HG02970 (cell line): ENCODE results near the gene DCC.

ENCODE experiments used
- ATAC-seq: cut with Tn5 transposase; IDR thresholded peaks from one replicate; pipeline ENCODE4 v1.9.1; 2021; ENCODE audit warnings: mild to moderate bottlenecking, moderate library complexity, moderate number of reproducible peaks; ENCODE audit not compliant: unreplicated experiment, low FRiP score

The DCC gene

GRCh38 chr18:53281406-53281805 is 941.4 kb downstream of the DCC start:
- no peak for ATAC-seq

GRCh38 chr18:53283708-53284107 is 943.7 kb downstream of the DCC start:
- no peak for ATAC-seq

GRCh38 chr18:53305461-53305860 is 965.5 kb downstream of the DCC start:
- ATAC-seq = no peak

GRCh38 chr18:53319628-53320027 is 979.6 kb downstream of the DCC start:
- no peak for ATAC-seq

- no peak for ATAC-seq
Measured at GRCh38 chr18:53322163-53322562, 982.2 kb downstream of the DCC start.

GRCh38 chr18:53324353-53324752 is 984.4 kb downstream of the DCC start:
- ATAC-seq = no peak

GRCh38 chr18:53360501-53361443 is 1020.8 kb downstream of the DCC start:
- no peak for ATAC-seq

- no peak for ATAC-seq
Measured at GRCh38 chr18:53375621-53376020, 1035.6 kb downstream of the DCC start.

- ATAC-seq = no peak
Measured at GRCh38 chr18:53380063-53380639, 1040.2 kb downstream of the DCC start.

- no peak for ATAC-seq
Measured at GRCh38 chr18:53382870-53383269, 1042.9 kb downstream of the DCC start.

GRCh38 chr18:53385889-53386288 is 1045.9 kb downstream of the DCC start:
- ATAC-seq = no peak

GRCh38 chr18:53387581-53387980 is 1047.6 kb downstream of the DCC start:
- no peak for ATAC-seq

- no peak for ATAC-seq
Measured at GRCh38 chr18:53402670-53403069, 1062.7 kb downstream of the DCC start.

- no peak for ATAC-seq
Measured at GRCh38 chr18:53408271-53408670, 1068.3 kb downstream of the DCC start.

GRCh38 chr18:53411511-53411910 is 1071.5 kb downstream of the DCC start:
- no peak for ATAC-seq

GRCh38 chr18:53417003-53417402 is 1077.0 kb downstream of the DCC start:
- ATAC-seq = no peak

- no peak for ATAC-seq
Measured at GRCh38 chr18:53421869-53422268, 1081.9 kb downstream of the DCC start.

GRCh38 chr18:53422896-53423295 is 1082.9 kb downstream of the DCC start:
- ATAC-seq = no peak

- ATAC-seq = no peak
Measured at GRCh38 chr18:53426666-53427184, 1086.7 kb downstream of the DCC start.

GRCh38 chr18:53441761-53442414 is 1101.9 kb downstream of the DCC start:
- no peak for ATAC-seq

- no peak for ATAC-seq
Measured at GRCh38 chr18:53442415-53442783, 1102.4 kb downstream of the DCC start.
